Duodenal mucosa (tissue), 2 donors: ENCODE data around the gene NPY1R.

Source experiments
- H3K27ac ChIP-seq: one replicate; pipeline ENCODE4 v1.7.0; 2013; ENCODE audit warnings: low read depth, low read length
- H3K27me3 ChIP-seq, 2 donors: one replicate each; pipeline ENCODE4 v1.7.0; 2013; ENCODE audit warnings: low read length in 2 of 2, control low read depth in 1 of 2; ENCODE audit not compliant: insufficient read depth in 2 of 2, control insufficient read depth in 1 of 2
- H3K36me3 ChIP-seq, 2 donors: one replicate each; pipeline ENCODE4 v1.7.0; 2013; ENCODE audit warnings: low read length in 2 of 2, control low read depth in 1 of 2; ENCODE audit not compliant: insufficient read depth in 2 of 2, control insufficient read depth in 1 of 2
- H3K4me1 ChIP-seq, 2 donors: one replicate each; pipeline ENCODE4 v1.7.0; 2013; ENCODE audit warnings: low read length in 2 of 2, control low read depth in 1 of 2; ENCODE audit not compliant: insufficient read depth in 2 of 2, control insufficient read depth in 1 of 2
- H3K4me3 ChIP-seq, 2 donors: one replicate each; pipeline ENCODE4 v1.7.0; 2013; ENCODE audit warnings: low read length in 2 of 2, low read depth in 1 of 2
- H3K9ac ChIP-seq, 2 donors: one replicate each; pipeline ENCODE4 v1.7.0; 2013; ENCODE audit warnings: low read length in 2 of 2, low read depth in 1 of 2
- H3K9me3 ChIP-seq, 2 donors: one replicate each; pipeline ENCODE4 v1.7.0; 2013; ENCODE audit warnings: low read length in 2 of 2, control low read depth in 1 of 2; ENCODE audit not compliant: control insufficient read depth in 1 of 2

Gene NPY1R

GRCh38 chr4:163332526-163333406, at the start of gene NPY1R:
TSS of gene NPY1R (minus strand) at chr4:163332596. CDS start at chr4:163326554, 6,042 bp downstream.
- H3K27me3 ChIP-seq, result peaks cover 26 to 32% of the 10 kb centered on the region in 2 donors
- H3K9me3 ChIP-seq, result no peaks in the 10 kb centered on the region
- H3K4me3 ChIP-seq, result peak within 1 kb of the TSS; percentile 66 to 67
- H3K4me1 ChIP-seq, result peaks cover 8 to 11% of the 10 kb centered on the region in 2 donors
- no peak within 1 kb of the TSS for H3K27ac ChIP-seq
- H3K36me3 ChIP-seq, result no peaks in the 10 kb centered on the region
- peak within 1 kb of the TSS in 1 of 2 donors; percentile 4 for H3K9ac ChIP-seq

DNA sequence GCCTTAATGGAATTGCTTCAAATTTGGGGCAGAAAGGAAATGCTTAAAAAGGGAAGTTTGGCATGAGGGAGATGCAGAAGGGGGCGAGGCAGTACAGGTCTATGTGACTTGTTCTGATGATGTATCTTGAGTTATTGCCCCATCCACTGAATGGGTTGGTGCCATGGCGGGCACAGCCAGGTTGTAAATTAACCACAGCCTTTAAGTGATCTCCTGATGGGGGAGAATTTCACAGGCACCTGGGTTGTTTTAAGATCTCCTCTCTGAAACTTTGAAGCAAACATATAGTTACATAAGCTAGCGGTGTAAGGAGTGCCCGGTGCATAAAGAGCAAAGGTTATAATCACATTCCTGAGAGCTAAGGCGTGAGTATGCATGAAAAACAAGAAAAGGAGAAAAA, 48.3 kb upstream of the NPY1R start:
- Histone ChIP-seq H3K9ac (no peak overlapping the region), H3K4me3 (no peak overlapping the region), H3K27me3 (no peaks in the 10 kb centered on the region), H3K27ac (no peak overlapping the region), H3K9me3 (no peaks in the 10 kb centered on the region), H3K36me3 (no peaks in the 10 kb centered on the region), H3K4me1 (no peaks in the 10 kb centered on the region)

DNA sequence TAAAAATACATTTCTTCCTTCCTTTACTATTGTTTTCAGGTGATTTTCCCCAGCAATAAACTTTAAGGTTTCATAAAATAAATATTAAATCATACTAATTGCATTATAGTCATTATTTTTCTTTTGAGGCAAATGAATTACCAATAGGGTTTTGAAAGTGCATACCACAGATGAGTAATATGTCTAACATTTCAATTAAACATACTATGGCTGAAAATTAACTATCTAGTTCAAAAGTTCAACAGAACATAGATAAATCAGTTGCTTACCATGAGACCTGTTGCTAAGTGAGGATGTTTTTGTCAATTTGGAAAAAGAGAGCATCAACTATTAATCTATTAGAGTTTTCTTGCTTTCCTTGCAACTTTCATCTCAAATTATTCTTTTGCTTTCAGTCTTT, 46.3 kb upstream of the NPY1R start:
- no peaks in the 10 kb centered on the region for H3K27me3 ChIP-seq

DNA sequence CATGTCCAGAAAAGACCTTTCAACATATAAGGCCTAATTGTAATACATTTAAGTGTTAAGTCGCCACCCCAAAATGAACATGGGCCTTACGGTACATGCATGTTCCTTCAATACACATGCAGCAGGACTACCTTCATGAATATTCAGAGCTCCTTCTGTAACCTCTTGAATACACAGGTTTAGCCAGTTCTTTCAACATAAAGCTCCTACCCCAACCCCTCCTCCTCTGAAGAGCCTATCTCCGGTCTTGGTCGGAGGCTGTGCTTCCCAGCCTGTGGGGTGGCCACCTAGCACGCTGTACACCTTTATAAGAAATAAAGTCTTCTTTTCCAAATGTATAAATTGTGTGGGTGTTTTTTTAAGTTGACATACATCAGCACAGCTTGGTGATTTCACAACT, 39.6 kb upstream of the NPY1R start:
- no peak overlapping the region for H3K4me3 ChIP-seq

More for the DNA sequence above, 46.3 kb upstream of the NPY1R start:
- Histone ChIP-seq H3K27ac (no peak overlapping the region), H3K36me3 (no peaks in the 10 kb centered on the region), H3K4me3 (no peak overlapping the region), H3K9me3 (no peaks in the 10 kb centered on the region), H3K4me1 (no peaks in the 10 kb centered on the region), H3K9ac (no peak overlapping the region)

GRCh38 chr4:163367651-163368050, 35.3 kb upstream of the NPY1R start:
- Histone ChIP-seq H3K9me3 (no peaks in the 10 kb centered on the region), H3K27ac (no peak overlapping the region), H3K9ac (no peak overlapping the region), H3K36me3 (no peaks in the 10 kb centered on the region), H3K4me1 (no peaks in the 10 kb centered on the region), H3K27me3 (no peaks in the 10 kb centered on the region), H3K4me3 (no peak overlapping the region)

More for the DNA sequence above, 39.6 kb upstream of the NPY1R start:
- Histone ChIP-seq H3K27me3 (no peaks in the 10 kb centered on the region), H3K9me3 (no peaks in the 10 kb centered on the region), H3K36me3 (no peaks in the 10 kb centered on the region), H3K4me1 (no peaks in the 10 kb centered on the region), H3K27ac (no peak overlapping the region), H3K9ac (no peak overlapping the region)

DNA sequence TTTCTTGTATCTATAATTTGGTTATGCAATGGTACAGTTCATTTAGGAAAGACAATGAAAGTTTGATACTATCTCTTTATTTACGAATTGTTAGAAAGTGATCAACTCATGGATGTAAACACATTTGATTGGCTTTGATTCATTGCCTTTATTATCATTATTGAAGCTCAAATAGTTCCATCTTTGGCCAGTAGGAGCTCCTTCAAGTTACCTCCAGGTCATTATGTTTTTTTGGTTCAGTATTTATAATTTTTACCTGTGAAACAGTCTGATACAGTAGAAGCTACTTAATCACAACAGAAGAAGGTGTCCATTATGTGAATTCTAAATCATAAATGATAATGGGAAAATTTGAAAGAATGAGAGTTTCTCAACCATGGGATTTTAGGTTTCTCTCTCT, 23.7 kb upstream of the NPY1R start:
- Histone ChIP-seq H3K9ac (no peak overlapping the region), H3K9me3 (no peaks in the 10 kb centered on the region), H3K27me3 (no peaks in the 10 kb centered on the region), H3K27ac (no peak overlapping the region), H3K36me3 (no peaks in the 10 kb centered on the region), H3K4me1 (no peaks in the 10 kb centered on the region), H3K4me3 (no peak overlapping the region)

DNA sequence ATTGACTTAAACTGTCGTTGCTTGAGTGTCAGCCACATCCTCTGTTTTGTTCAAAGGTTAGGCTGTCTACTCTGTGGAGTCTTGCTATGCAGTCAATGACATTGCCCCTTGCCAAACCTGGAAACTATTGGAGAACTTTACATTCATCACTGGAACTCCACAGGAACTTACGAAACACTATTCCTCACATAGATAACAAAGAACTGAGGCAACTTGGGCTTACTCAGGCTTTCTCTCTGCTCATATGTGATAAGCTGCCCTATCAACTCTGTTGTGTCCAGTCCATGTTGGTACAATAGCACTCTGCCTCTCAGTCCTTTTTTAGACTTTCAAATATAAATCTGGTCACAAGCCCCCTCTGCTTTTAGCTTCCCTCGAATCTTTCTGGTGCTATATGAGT, 20.7 kb upstream of the NPY1R start:
- Histone ChIP-seq H3K27ac (no peak overlapping the region), H3K4me1 (no peaks in the 10 kb centered on the region)

GRCh38 chr4:163350672-163351071, 18.3 kb upstream of the NPY1R start:
- peaks cover 3 to 5% of the 10 kb centered on the region in 2 donors for H3K27me3 ChIP-seq
- H3K27ac ChIP-seq, result no peak overlapping the region
- no peak overlapping the region for H3K4me3 ChIP-seq
- no peak overlapping the region for H3K9ac ChIP-seq
- no peaks in the 10 kb centered on the region for H3K36me3 ChIP-seq
- no peaks in the 10 kb centered on the region for H3K9me3 ChIP-seq
- no peaks in the 10 kb centered on the region for H3K4me1 ChIP-seq

More for the DNA sequence above, 20.7 kb upstream of the NPY1R start:
- Histone ChIP-seq H3K36me3 (no peaks in the 10 kb centered on the region), H3K27me3 (no peaks in the 10 kb centered on the region), H3K4me3 (no peak overlapping the region), H3K9ac (no peak overlapping the region), H3K9me3 (no peaks in the 10 kb centered on the region)

GRCh38 chr4:163344147-163345125, 12.0 kb upstream of the NPY1R start:
- Histone ChIP-seq H3K4me1 (no peaks in the 10 kb centered on the region), H3K27ac (no peak overlapping the region), H3K9me3 (no peaks in the 10 kb centered on the region), H3K36me3 (no peaks in the 10 kb centered on the region), H3K27me3 (peaks cover 23 to 31% of the 10 kb centered on the region in 2 donors), H3K9ac (no peak overlapping the region), H3K4me3 (no peak overlapping the region)
